Keratinocyte (primary cell): ENCODE measurements around the gene EEIG2. TPM values are rescaled to one million over a fixed set of nuclear protein-coding genes. Genes with fewer than 3 reads are reported as not detected.

Source experiments
- DNase-seq: peaks from one replicate; pipeline ENCODE4 v3.0.0-alpha.2; 2011; ENCODE audit warnings: low read depth, missing footprints, low spot score
- FAIRE-seq: peaks from 2 replicates; lab custom pipeline; 2011; peaks lifted over from hg19 to GRCh38; lab: Jason Lieb, UNC
- H2AFZ ChIP-seq: 2 replicates; pipeline ENCODE4 v1.6.0; 2012; ENCODE audit warnings: low read length, control low read depth, inconsistent platforms; ENCODE audit not compliant: control insufficient read depth
- H3K27ac ChIP-seq: 2 replicates; pipeline ENCODE4 v1.5.1; 2011; ENCODE audit warnings: low read length; ENCODE audit not compliant: control insufficient read depth, insufficient read depth
- H3K27me3 ChIP-seq: 3 replicates; pipeline ENCODE4 v1.6.0; 2011; ENCODE audit warnings: low read length; ENCODE audit not compliant: control insufficient read depth, insufficient read depth; ENCODE audit errors: extremely low read depth
- H3K36me3 ChIP-seq, 2 experiments: 2 replicates in 1 of 2; 3 replicates in 1 of 2; pipeline ENCODE4 v1.5.1; 2011; ENCODE audit warnings: low read length in 2 of 2, mild to moderate bottlenecking in 1 of 2; ENCODE audit not compliant: control insufficient read depth in 2 of 2, insufficient read depth in 2 of 2; ENCODE audit errors: extremely low read depth in 1 of 2
- H3K4me1 ChIP-seq: 3 replicates; pipeline ENCODE4 v1.5.1; 2011; ENCODE audit warnings: low read length; ENCODE audit not compliant: control insufficient read depth, insufficient read depth; ENCODE audit errors: extremely low read depth
- H3K4me2 ChIP-seq: 3 replicates; pipeline ENCODE4 v1.6.0; 2011; ENCODE audit warnings: low read depth, low read length; ENCODE audit not compliant: control insufficient read depth, insufficient read depth; ENCODE audit errors: extremely low read depth
- H3K4me3 ChIP-seq, 3 experiments: fragments of 200-600 bp in 1 of 3; sonication (generic) in 1 of 3; 2 replicates in 2 of 3; 3 replicates in 1 of 3; pipeline ENCODE4 v1.5.1; 2011 to 2016; ENCODE audit warnings: low read length in 3 of 3, mild to moderate bottlenecking in 3 of 3, control low read depth in 2 of 3, inconsistent platforms in 1 of 3, low read depth in 1 of 3, mixed read lengths in 1 of 3, mixed run types in 1 of 3, moderate library complexity in 1 of 3; ENCODE audit not compliant: control insufficient read depth in 2 of 3, insufficient read depth in 2 of 3; ENCODE audit errors: extremely low read depth in 1 of 3
- H3K79me2 ChIP-seq: 2 replicates; pipeline ENCODE4 v1.6.0; 2012; ENCODE audit warnings: low read length; ENCODE audit not compliant: control insufficient read depth, insufficient read depth
- H3K9ac ChIP-seq: 3 replicates; pipeline ENCODE4 v1.6.0; 2011; ENCODE audit warnings: low read length; ENCODE audit not compliant: control insufficient read depth, insufficient read depth; ENCODE audit errors: extremely low read depth
- H3K9me1 ChIP-seq: 3 replicates; pipeline ENCODE4 v1.6.0; 2011; ENCODE audit warnings: low read length; ENCODE audit not compliant: control insufficient read depth, insufficient read depth; ENCODE audit errors: extremely low read depth
- H3K9me3 ChIP-seq: 2 replicates; pipeline ENCODE4 v1.5.1; 2012; ENCODE audit warnings: low read depth, low read length; ENCODE audit not compliant: control insufficient read depth
- H4K20me1 ChIP-seq: 3 replicates; pipeline ENCODE4 v1.6.0; 2011; ENCODE audit warnings: low read length; ENCODE audit not compliant: control insufficient read depth, insufficient read depth; ENCODE audit errors: extremely low read depth
- CTCF ChIP-seq, 3 experiments: IDR thresholded peaks in 1 of 3; conservative IDR thresholded peaks in 1 of 3; optimal IDR thresholded peaks in 1 of 3; 2 replicates in 2 of 3; 3 replicates in 1 of 3; pipeline versions ENCODE3 to v1.5.1; 2011; ENCODE audit warnings: low read length in 3 of 3, mild to moderate bottlenecking in 3 of 3, moderate library complexity in 2 of 3, control low read depth in 1 of 3, inconsistent platforms in 1 of 3; ENCODE audit not compliant: insufficient read depth in 2 of 3; ENCODE audit errors: extremely low read depth in 1 of 3
- EZH2 ChIP-seq: IDR thresholded peaks from one replicate; pipeline ENCODE4 v1.6.1; 2012; ENCODE audit warnings: inconsistent platforms, mild to moderate bottlenecking, low read length, moderate library complexity
- dilution Hi-C: fragments of 300-500 bp; cut with MboI; formaldehyde crosslinking; loops from one replicate; pipeline ENCODE4 v1.7.0; 2020; ENCODE audit warnings: low sequenced_read_pairs; ENCODE audit not compliant: extremely low pct_ligation_motif_present
- polyA plus RNA-seq, 5 experiments: library from polyadenylated mRNA; depleted of rRNA in 3 of 5; stranded (reverse) in 3 of 5; stranded (forward) in 1 of 5; unstranded in 1 of 5; fragments of >200 nt; gene quantifications; 1 replicate in 1 of 5; 2 replicates in 3 of 5; 3 replicates in 1 of 5; pipeline versions ENCODE4 v1.2.1 to v1.2.3, GENCODE V29; 2011 to 2012; ENCODE audit warnings: missing spikeins in 2 of 5, low read depth in 1 of 5, low replicate concordance in 1 of 5

The EEIG2 gene
- polyA plus RNA-seq, 1 donor (not counting 4 experiments of a cell fraction or from before 2014, with no cell fraction given) = 2.0 TPM

- no peaks in the 10 kb centered on the region for H3K9me1 ChIP-seq
- no peaks in the 10 kb centered on the region for H3K36me3 ChIP-seq
- dilution Hi-C loops = no loop called here
- H4K20me1 ChIP-seq = no peaks in the 10 kb centered on the region
- no peak overlapping the region for H3K27ac ChIP-seq
- H3K4me1 ChIP-seq = peaks cover 26% of the 10 kb centered on the region
- FAIRE-seq = no peak
- H3K27me3 ChIP-seq = no peaks in the 10 kb centered on the region
- H3K79me2 ChIP-seq = no peaks in the 10 kb centered on the region
- no peak for TF ChIP-seq EZH2
- no peak for TF ChIP-seq CTCF (optimal IDR thresholded peaks at IDR 0.05 in 1 of 3, IDR thresholded peaks at IDR 0.05 in 1 of 3, conservative IDR thresholded peaks at IDR 0.05 in 1 of 3; ENCODE audit: extremely low read depth in 1 of 3, insufficient read depth in 2 of 3, low read length in 3 of 3)
- DNase-seq = no peak
- no peaks in the 10 kb centered on the region for H3K9me3 ChIP-seq
- no peak overlapping the region for H2AFZ ChIP-seq
- no peak overlapping the region for H3K9ac ChIP-seq
- H3K4me3 ChIP-seq = no peak overlapping the region
- no peak overlapping the region for H3K4me2 ChIP-seq
These were observed 5.6 kb downstream of the EEIG2 start for GRCh38 chr1:108565512-108565911.

GRCh38 chr1:108568589-108568988, 8.7 kb downstream of the EEIG2 start:
- Histone ChIP-seq H3K4me2 (no peak overlapping the region), H3K9me3 (no peaks in the 10 kb centered on the region)

More at GRCh38 chr1:108568589-108568988, 8.7 kb downstream of the EEIG2 start:
- dilution Hi-C loops = no loop called here
- DNase-seq (no peak), FAIRE-seq (no peak)
- H3K4me3 ChIP-seq = no peak overlapping the region
- H3K79me2 ChIP-seq = no peaks in the 10 kb centered on the region
- no peaks in the 10 kb centered on the region for H3K27me3 ChIP-seq
- H3K27ac ChIP-seq = no peak overlapping the region
- TF ChIP-seq CTCF (optimal IDR thresholded peaks at IDR 0.05 in 1 of 3, IDR thresholded peaks at IDR 0.05 in 1 of 3, conservative IDR thresholded peaks at IDR 0.05 in 1 of 3; ENCODE audit: extremely low read depth in 1 of 3, insufficient read depth in 2 of 3, low read length in 3 of 3) = no peak
- TF ChIP-seq EZH2 = no peak
- no peaks in the 10 kb centered on the region for H3K9me1 ChIP-seq
- H3K36me3 ChIP-seq = no peaks in the 10 kb centered on the region
- H2AFZ ChIP-seq = no peak overlapping the region
- peaks cover 13% of the 10 kb centered on the region for H3K4me1 ChIP-seq
- no peaks in the 10 kb centered on the region for H4K20me1 ChIP-seq
- no peak overlapping the region for H3K9ac ChIP-seq
